B cell (primary cell): ENCODE data around the gene BAIAP2L1.

Source experiments
- CTCF ChIP-seq: fragments of 200-600 bp; IDR thresholded peaks from one replicate; pipeline ENCODE4 v1.8.0; 2022; ENCODE audit warnings: antibody characterized with exemption, mild to moderate bottlenecking
- EZH2 ChIP-seq: IDR thresholded peaks from 2 replicates; pipeline ENCODE4 v1.6.1; 2012; ENCODE audit warnings: borderline replicate concordance, low read depth, mild to moderate bottlenecking, moderate library complexity, low read length; ENCODE audit not compliant: insufficient read depth, poor library complexity, severe bottlenecking

- TF ChIP-seq CTCF (no peak), EZH2 (no peak)
Measured at GRCh38 chr7:98400542-98401340, at the start of gene BAIAP2L1.
